ENCODE results near the gene MPRIP.

MPRIP gene

GRCh38 chr17:17172990-17173389, 130.7 kb downstream of the MPRIP start:
- H2AFZ ChIP-seq: no peak overlapping the region
- no peaks in the 10 kb centered on the region for H3K4me1 ChIP-seq
- H3K9ac ChIP-seq: no peak overlapping the region
- no peak overlapping the region for H3K4me3 ChIP-seq (ENCODE audit: low read depth, low read length)
- H3K9me3 ChIP-seq (ENCODE audit: control insufficient read depth, low read length): no peaks in the 10 kb centered on the region
- H3K79me2 ChIP-seq: no peaks in the 10 kb centered on the region
- no peaks in the 10 kb centered on the region for H3K36me3 ChIP-seq (ENCODE audit: control insufficient read depth, insufficient read depth, low read length)
- no peak overlapping the region for H3K27ac ChIP-seq
- H3K4me2 ChIP-seq (ENCODE audit: low read length): no peak overlapping the region
- no peaks in the 10 kb centered on the region for H3K27me3 ChIP-seq (ENCODE audit: control insufficient read depth, insufficient read depth, low read length)
- TF ChIP-seq CTCF (IDR thresholded peaks at IDR 0.05): no peak

- no peaks in the 10 kb centered on the region for H3K36me3 ChIP-seq (ENCODE audit: control insufficient read depth, insufficient read depth, low read length)
- no peak overlapping the region for H3K4me3 ChIP-seq (ENCODE audit: low read depth, low read length)
- no peaks in the 10 kb centered on the region for H3K9me3 ChIP-seq (ENCODE audit: control insufficient read depth, low read length)
- no peaks in the 10 kb centered on the region for H3K27me3 ChIP-seq (ENCODE audit: control insufficient read depth, insufficient read depth, low read length)
- no peak for TF ChIP-seq CTCF (IDR thresholded peaks at IDR 0.05)
- no peak overlapping the region for H2AFZ ChIP-seq
- H3K27ac ChIP-seq: no peak overlapping the region
- no peaks in the 10 kb centered on the region for H3K79me2 ChIP-seq
- no peak overlapping the region for H3K4me2 ChIP-seq (ENCODE audit: low read length)
- no peak overlapping the region for H3K9ac ChIP-seq
- no peaks in the 10 kb centered on the region for H3K4me1 ChIP-seq
These were observed 131.7 kb downstream of the MPRIP start for GRCh38 chr17:17173921-17174320.

- Histone ChIP-seq H3K27me3 (ENCODE audit: control insufficient read depth, insufficient read depth, low read length) (no peaks in the 10 kb centered on the region), H3K9me3 (ENCODE audit: control insufficient read depth, low read length) (no peaks in the 10 kb centered on the region), H3K27ac (no peak overlapping the region), H3K36me3 (ENCODE audit: control insufficient read depth, insufficient read depth, low read length) (no peaks in the 10 kb centered on the region), H2AFZ (no peak overlapping the region), H3K9ac (no peak overlapping the region), H3K4me2 (ENCODE audit: low read length) (no peak overlapping the region), H3K4me3 (ENCODE audit: low read depth, low read length) (no peak overlapping the region), H3K4me1 (no peaks in the 10 kb centered on the region), H3K79me2 (no peaks in the 10 kb centered on the region)
- TF ChIP-seq CTCF (IDR thresholded peaks at IDR 0.05): no peak
These were observed 133.1 kb downstream of the MPRIP start for GRCh38 chr17:17175340-17175739.

GRCh38 chr17:17175917-17176316, 133.7 kb downstream of the MPRIP start:
- Histone ChIP-seq H3K4me2 (ENCODE audit: low read length) (no peak overlapping the region), H3K27me3 (ENCODE audit: control insufficient read depth, insufficient read depth, low read length) (no peaks in the 10 kb centered on the region), H2AFZ (no peak overlapping the region), H3K9ac (no peak overlapping the region), H3K9me3 (ENCODE audit: control insufficient read depth, low read length) (no peaks in the 10 kb centered on the region), H3K36me3 (ENCODE audit: control insufficient read depth, insufficient read depth, low read length) (no peaks in the 10 kb centered on the region), H3K4me1 (no peaks in the 10 kb centered on the region), H3K4me3 (ENCODE audit: low read depth, low read length) (no peak overlapping the region), H3K27ac (no peak overlapping the region), H3K79me2 (no peaks in the 10 kb centered on the region)
- no peak for TF ChIP-seq CTCF (IDR thresholded peaks at IDR 0.05)

GRCh38 chr17:17176341-17176740, 134.1 kb downstream of the MPRIP start:
- Histone ChIP-seq H2AFZ (no peak overlapping the region), H3K9ac (no peak overlapping the region), H3K4me3 (ENCODE audit: low read depth, low read length) (no peak overlapping the region), H3K36me3 (ENCODE audit: control insufficient read depth, insufficient read depth, low read length) (no peaks in the 10 kb centered on the region), H3K4me2 (ENCODE audit: low read length) (no peak overlapping the region), H3K4me1 (no peaks in the 10 kb centered on the region), H3K79me2 (no peaks in the 10 kb centered on the region), H3K27me3 (ENCODE audit: control insufficient read depth, insufficient read depth, low read length) (no peaks in the 10 kb centered on the region), H3K27ac (no peak overlapping the region), H3K9me3 (ENCODE audit: control insufficient read depth, low read length) (no peaks in the 10 kb centered on the region)
- TF ChIP-seq CTCF (IDR thresholded peaks at IDR 0.05): no peak
